OCI-LY3 (cell line): ENCODE measurements around the gene PHTF2.

Source experiments
- CTCF ChIP-seq: fragments of 200-600, 300-600 bp; sonication (generic); IDR thresholded peaks from 2 replicates; pipeline ENCODE4 v1.5.1; 2014; ENCODE audit warnings: antibody characterized with exemption, low read length, low read depth
- EZH2phosphoT487 ChIP-seq: fragments of 200-600 bp; shearing (Covaris generic); IDR thresholded peaks from 2 replicates; pipeline ENCODE4 v1.6.1; 2018; ENCODE audit warnings: antibody characterized with exemption, mixed run types, low read depth

- TF ChIP-seq CTCF (no peak), EZH2phosphoT487 (no peak)
Measured at GRCh38 chr7:77839919-77840318, 41.3 kb downstream of the PHTF2 start.
